Bronchial epithelial cell (primary cell): Measurements from ENCODE around the gene LIMS2. TPM values are rescaled to one million over a fixed set of nuclear protein-coding genes. Genes with fewer than 3 reads are reported as not detected.

Experiments used
- DNase-seq: peaks from one replicate; pipeline ENCODE4 v3.0.0-alpha.2; 2010; ENCODE audit warnings: low read depth
- FAIRE-seq: peaks from 2 replicates; lab custom pipeline; 2011; peaks lifted over from hg19 to GRCh38; lab: Jason Lieb, UNC
- H3K27me3 ChIP-seq: 2 replicates; pipeline ENCODE4 v1.5.1; 2011; ENCODE audit warnings: low read length; ENCODE audit not compliant: control insufficient read depth, insufficient read depth
- H3K36me3 ChIP-seq: 2 replicates; pipeline ENCODE4 v1.5.1; 2011; ENCODE audit warnings: low read length; ENCODE audit not compliant: control insufficient read depth, insufficient read depth
- H3K4me3 ChIP-seq: 2 replicates; pipeline ENCODE4 v1.5.1; 2011; ENCODE audit warnings: mild to moderate bottlenecking, low read depth, low read length, control low read depth
- total RNA-seq: library from RNA; depleted of rRNA; stranded (reverse); fragments of >200 nt; gene quantifications from 2 replicates; pipeline ENCODE4 v1.2.1, GENCODE V29; 2014
- TF ChIP-seq, protein P1 (sequence below): IDR thresholded peaks from 2 replicates; pipeline ENCODE4 v1.5.1; 2011; ENCODE audit warnings: mild to moderate bottlenecking, moderate library complexity, low read length, control low read depth, inconsistent platforms; ENCODE audit not compliant: insufficient read depth, severe bottlenecking

Gene LIMS2
- total RNA-seq, 1 donor from 2014 or later, result 0.79 TPM

DNA sequence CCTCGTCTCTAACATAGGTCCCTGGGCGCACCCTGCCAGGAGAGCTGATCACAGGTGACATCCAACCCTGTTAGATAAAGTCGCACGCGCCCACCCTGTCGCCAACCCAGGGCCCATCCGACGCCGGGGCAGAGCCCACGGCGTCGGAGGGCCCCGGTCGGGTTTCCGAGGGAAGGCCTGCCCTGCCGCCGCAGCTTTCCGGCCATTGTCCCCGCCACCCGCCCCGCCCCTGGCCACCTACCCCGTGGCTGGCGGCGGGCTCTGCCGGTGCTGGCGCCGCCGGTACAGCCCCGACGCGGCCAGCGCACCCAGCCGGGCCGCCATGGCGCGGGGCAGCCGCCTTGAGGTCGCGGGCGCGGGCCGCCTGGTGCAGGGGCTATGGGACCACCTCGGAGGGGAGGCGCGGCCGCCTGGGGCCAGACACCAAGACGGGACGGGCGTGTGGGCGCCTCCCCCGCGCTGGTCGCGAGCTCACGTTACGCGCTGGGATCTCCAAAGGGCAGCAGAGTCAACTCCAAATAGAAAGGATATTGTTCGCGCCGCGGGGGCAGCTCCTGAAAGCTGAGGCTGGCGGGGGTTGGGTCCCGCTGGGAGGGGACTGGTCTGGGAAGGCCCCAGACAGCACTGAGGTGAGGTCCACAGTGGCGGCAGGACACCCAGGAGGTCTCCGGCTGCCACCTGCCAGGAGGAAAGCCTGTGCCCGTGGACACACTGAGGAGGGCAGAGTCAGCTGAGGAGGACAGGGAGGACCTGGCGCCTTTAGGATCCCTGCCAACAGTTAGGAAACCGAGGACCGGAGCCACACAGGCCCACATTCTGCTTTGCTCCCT lies 11.1 kb downstream of the LIMS2 start:
- no peak overlapping the region for H3K4me3 ChIP-seq
- peaks cover 16% of the 10 kb centered on the region for H3K27me3 ChIP-seq
- no peak for DNase-seq
- TF ChIP-seq, protein P1, sequence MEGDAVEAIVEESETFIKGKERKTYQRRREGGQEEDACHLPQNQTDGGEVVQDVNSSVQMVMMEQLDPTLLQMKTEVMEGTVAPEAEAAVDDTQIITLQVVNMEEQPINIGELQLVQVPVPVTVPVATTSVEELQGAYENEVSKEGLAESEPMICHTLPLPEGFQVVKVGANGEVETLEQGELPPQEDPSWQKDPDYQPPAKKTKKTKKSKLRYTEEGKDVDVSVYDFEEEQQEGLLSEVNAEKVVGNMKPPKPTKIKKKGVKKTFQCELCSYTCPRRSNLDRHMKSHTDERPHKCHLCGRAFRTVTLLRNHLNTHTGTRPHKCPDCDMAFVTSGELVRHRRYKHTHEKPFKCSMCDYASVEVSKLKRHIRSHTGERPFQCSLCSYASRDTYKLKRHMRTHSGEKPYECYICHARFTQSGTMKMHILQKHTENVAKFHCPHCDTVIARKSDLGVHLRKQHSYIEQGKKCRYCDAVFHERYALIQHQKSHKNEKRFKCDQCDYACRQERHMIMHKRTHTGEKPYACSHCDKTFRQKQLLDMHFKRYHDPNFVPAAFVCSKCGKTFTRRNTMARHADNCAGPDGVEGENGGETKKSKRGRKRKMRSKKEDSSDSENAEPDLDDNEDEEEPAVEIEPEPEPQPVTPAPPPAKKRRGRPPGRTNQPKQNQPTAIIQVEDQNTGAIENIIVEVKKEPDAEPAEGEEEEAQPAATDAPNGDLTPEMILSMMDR, result no peak
- H3K36me3 ChIP-seq, result no peaks in the 10 kb centered on the region
- FAIRE-seq, result no peak

GRCh38 chr2:127663566-127664064 lies 11.7 kb downstream of the LIMS2 start:
- TF ChIP-seq, protein P1, result no peak
- no peak for DNase-seq
- FAIRE-seq, result no peak
- Histone ChIP-seq H3K36me3 (no peaks in the 10 kb centered on the region), H3K27me3 (peaks cover 16% of the 10 kb centered on the region), H3K4me3 (no peak overlapping the region)

DNA sequence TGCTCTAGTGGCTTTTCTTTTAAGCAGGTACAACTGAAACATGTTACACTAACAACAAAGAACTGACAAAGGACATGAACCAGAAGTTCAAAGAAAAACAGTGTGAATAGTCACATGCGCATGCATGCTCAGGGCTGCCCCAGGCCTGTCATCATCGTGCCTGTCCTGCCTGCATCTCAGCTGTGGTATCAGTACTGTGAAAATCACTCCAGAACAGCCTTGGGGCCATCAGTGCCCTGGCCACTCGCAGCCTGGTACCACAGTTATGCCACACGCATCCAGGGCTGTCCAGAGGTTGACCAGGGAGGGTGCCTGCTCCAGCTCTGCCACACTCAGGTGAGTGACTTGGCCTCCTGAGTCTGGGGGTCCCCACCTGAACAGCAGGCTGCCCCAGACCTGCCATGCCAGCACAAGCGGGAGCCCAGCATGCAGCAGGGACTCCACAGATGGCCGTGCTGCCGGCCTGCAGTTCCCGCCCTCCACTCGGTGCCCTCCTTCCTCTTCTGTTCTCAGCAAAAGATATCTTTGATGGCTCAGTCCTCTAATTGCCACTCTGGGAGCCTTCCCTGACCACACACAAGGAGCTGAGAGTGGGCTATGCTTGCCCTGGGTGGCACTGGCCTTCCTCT lies 12.3 kb downstream of the LIMS2 start:
- no peaks in the 10 kb centered on the region for H3K36me3 ChIP-seq
- H3K27me3 ChIP-seq, result peaks cover 16% of the 10 kb centered on the region
- DNase-seq (no peak), FAIRE-seq (no peak)
- TF ChIP-seq, protein P1, result no peak
- no peak overlapping the region for H3K4me3 ChIP-seq

DNA sequence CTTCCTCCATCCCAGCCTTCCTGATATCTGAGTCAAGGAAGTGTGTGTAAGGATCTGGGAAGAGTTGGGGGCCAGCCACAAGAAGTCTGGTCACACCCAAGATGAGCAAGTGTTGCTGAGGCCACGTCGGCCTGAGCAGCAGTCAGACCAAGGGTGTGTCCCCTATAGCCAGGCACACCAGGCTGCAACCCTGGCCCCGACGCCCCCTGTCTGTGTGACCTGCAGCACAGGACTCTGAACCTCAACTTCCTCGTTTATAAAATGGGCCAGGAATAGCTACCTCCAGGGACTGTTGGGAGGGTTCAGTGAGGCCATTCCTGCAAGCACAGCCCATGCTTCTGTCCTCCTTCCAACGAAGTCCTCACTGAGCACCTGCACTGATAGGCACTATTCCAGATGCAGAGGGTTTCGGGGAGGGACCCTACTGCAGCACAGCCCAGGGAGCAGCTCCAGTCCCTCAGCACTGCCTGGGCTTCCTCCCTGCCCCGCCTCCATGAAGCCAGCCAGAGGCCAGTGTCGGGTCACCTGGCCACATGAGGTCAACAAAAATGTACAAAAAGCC lies 13.3 kb downstream of the LIMS2 start:
- DNase-seq, result no peak
- FAIRE-seq, result no peak
- no peaks in the 10 kb centered on the region for H3K36me3 ChIP-seq
- TF ChIP-seq, protein P1, result no peak
- peaks cover 16% of the 10 kb centered on the region for H3K27me3 ChIP-seq
- H3K4me3 ChIP-seq, result no peak overlapping the region

GRCh38 chr2:127661072-127661649 lies 14.2 kb downstream of the LIMS2 start:
- no peak for DNase-seq
- Histone ChIP-seq H3K36me3 (no peaks in the 10 kb centered on the region), H3K27me3 (peaks cover 16% of the 10 kb centered on the region), H3K4me3 (no peak overlapping the region)
- FAIRE-seq, result no peak
- TF ChIP-seq, protein P1, result no peak
